COLO668 (cell line): ENCODE measurements around the gene B4GALNT3.

ENCODE experiments used
- DNase-seq: peaks from one replicate; lab custom pipeline; 2025; ENCODE audit not compliant: unreplicated experiment; lab: John Stamatoyannopoulos, UW

The B4GALNT3 gene

GRCh38 chr12:537772-538171, 78.0 kb downstream of the B4GALNT3 start:
- DNase-seq: peak; percentile 86

GRCh38 chr12:538731-539539, 79.2 kb downstream of the B4GALNT3 start:
- DNase-seq: peak; percentile 70

GRCh38 chr12:539540-540310, 80.0 kb downstream of the B4GALNT3 start:
- no peak for DNase-seq

- no peak for DNase-seq
These were observed 82.1 kb downstream of the B4GALNT3 start for GRCh38 chr12:541676-542324.

- peak; percentile 29 for DNase-seq
These were observed 82.8 kb downstream of the B4GALNT3 start for GRCh38 chr12:542395-543113.

- no peak for DNase-seq
These were observed 83.3 kb downstream of the B4GALNT3 start for GRCh38 chr12:543114-543451.

- DNase-seq: no peak
These were observed 84.4 kb downstream of the B4GALNT3 start for GRCh38 chr12:544142-544541.

GRCh38 chr12:544941-545635, 85.3 kb downstream of the B4GALNT3 start:
- no peak for DNase-seq

- no peak for DNase-seq
These were observed 86.1 kb downstream of the B4GALNT3 start for GRCh38 chr12:545835-546234.

- DNase-seq: no peak
These were observed 86.7 kb downstream of the B4GALNT3 start for GRCh38 chr12:546265-546919.

GRCh38 chr12:546920-547845, 87.4 kb downstream of the B4GALNT3 start:
- peak; percentile 78 for DNase-seq

GRCh38 chr12:547883-548470, 88.2 kb downstream of the B4GALNT3 start:
- no peak for DNase-seq

GRCh38 chr12:549476-550082, 89.8 kb downstream of the B4GALNT3 start:
- no peak for DNase-seq

GRCh38 chr12:550473-551260, 90.9 kb downstream of the B4GALNT3 start:
- no peak for DNase-seq

GRCh38 chr12:552466-552865, 92.7 kb downstream of the B4GALNT3 start:
- no peak for DNase-seq

- DNase-seq: no peak
These were observed 93.7 kb downstream of the B4GALNT3 start for GRCh38 chr12:553216-554000.

GRCh38 chr12:554001-554285, 94.2 kb downstream of the B4GALNT3 start:
- no peak for DNase-seq
